CD14-positive monocyte (primary cell): ENCODE measurements around the gene TRIM27. TPM values are rescaled to one million over a fixed set of nuclear protein-coding genes. Genes with fewer than 3 reads are reported as not detected.
"Not testable (repeated sequence)": the region's sequence is repeated elsewhere in the genome, so short reads cannot be mapped to it uniquely, and the experiment has no call there.

ENCODE experiments used
- DNase-seq, 3 donors: peaks; one replicate each; pipeline ENCODE4 v3.0.0-alpha.2; 2011 to 2022
- H2AFZ ChIP-seq: 2 replicates; pipeline ENCODE4 v1.6.0; 2012; ENCODE audit warnings: mild to moderate bottlenecking, low read depth, low read length, inconsistent platforms; ENCODE audit not compliant: insufficient read depth, poor library complexity, severe bottlenecking
- H3K27ac ChIP-seq, 2 donors: 1 replicate in 1 of 2; 2 replicates in 1 of 2; pipeline ENCODE4 v1.5.1; 2012 to 2013; ENCODE audit warnings: low read length in 2 of 2, control low read depth in 1 of 2, inconsistent platforms in 1 of 2, low read depth in 1 of 2, mild to moderate bottlenecking in 1 of 2
- H3K27me3 ChIP-seq, 2 donors: one replicate each; pipeline versions ENCODE4 v1.6.0 to v1.6.1; 2011 to 2013; ENCODE audit warnings: low read length in 2 of 2; ENCODE audit not compliant: control insufficient read depth in 2 of 2, insufficient read depth in 2 of 2
- H3K36me3 ChIP-seq, 2 donors: replicated peaks in 1 of 2; 1 replicate in 1 of 2; 2 replicates in 1 of 2; pipeline versions ENCODE4 v1.5.1 to v1.6.1; 2012 to 2013; ENCODE audit warnings: low read length in 2 of 2, control low read depth in 1 of 2, inconsistent platforms in 1 of 2, mild to moderate bottlenecking in 1 of 2; ENCODE audit not compliant: insufficient read depth in 2 of 2, control insufficient read depth in 1 of 2
- H3K4me1 ChIP-seq, 2 donors: 1 replicate in 1 of 2; 2 replicates in 1 of 2; pipeline versions ENCODE4 v1.5.1 to v1.6.1; 2012 to 2013; ENCODE audit warnings: low read length in 2 of 2, control low read depth in 1 of 2, inconsistent platforms in 1 of 2, mild to moderate bottlenecking in 1 of 2, moderate library complexity in 1 of 2; ENCODE audit not compliant: insufficient read depth in 2 of 2, control insufficient read depth in 1 of 2
- H3K4me2 ChIP-seq: replicated peaks from 2 replicates; pipeline ENCODE3; 2012; ENCODE audit warnings: low read length, moderate library complexity, mild to moderate bottlenecking; ENCODE audit not compliant: poor library complexity, severe bottlenecking; ENCODE audit errors: extremely low read depth
- H3K4me3 ChIP-seq, 3 experiments: fragments of 200-600 bp in 1 of 3; sonication (generic) in 1 of 3; replicated peaks in 1 of 3; 1 replicate in 2 of 3; 2 replicates in 1 of 3; pipeline ENCODE4 v1.5.1; 2011 to 2013; ENCODE audit warnings: low read length in 3 of 3, mild to moderate bottlenecking in 3 of 3, control low read depth in 2 of 3, low read depth in 2 of 3, inconsistent platforms in 1 of 3, moderate library complexity in 1 of 3
- H3K79me2 ChIP-seq: 2 replicates; pipeline ENCODE4 v1.6.0; 2012; ENCODE audit warnings: mild to moderate bottlenecking, control low read depth, inconsistent platforms, low read length, moderate library complexity; ENCODE audit not compliant: insufficient read depth
- H3K9ac ChIP-seq: 2 replicates; pipeline ENCODE4 v1.6.0; 2017; ENCODE audit warnings: low read length, mild to moderate bottlenecking; ENCODE audit not compliant: insufficient read depth, poor library complexity, severe bottlenecking
- H3K9me3 ChIP-seq, 2 donors: replicated peaks in 1 of 2; 1 replicate in 1 of 2; 2 replicates in 1 of 2; pipeline versions ENCODE4 v1.5.1 to v1.6.1; 2012 to 2013; ENCODE audit warnings: low read length in 2 of 2, control low read depth in 1 of 2; ENCODE audit not compliant: control insufficient read depth in 1 of 2, insufficient read depth in 1 of 2
- H4K20me1 ChIP-seq: 2 replicates; pipeline ENCODE4 v1.6.0; 2012; ENCODE audit warnings: mild to moderate bottlenecking, low read length, control low read depth, moderate library complexity; ENCODE audit not compliant: insufficient read depth
- H3K27ac Mint-ChIP-seq, 7 donors: one replicate each; pipeline ENCODE4 v1.8.0; 2020; ENCODE audit warnings: mild to moderate bottlenecking in 7 of 7, mixed read lengths in 7 of 7, moderate library complexity in 6 of 7, inconsistent platforms in 2 of 7
- H3K27me3 Mint-ChIP-seq, 3 donors: one replicate each; pipeline ENCODE4 v1.8.0; 2021 to 2022; ENCODE audit warnings: low read depth in 3 of 3, mild to moderate bottlenecking in 3 of 3, mixed read lengths in 3 of 3, moderate library complexity in 3 of 3, inconsistent platforms in 1 of 3
- H3K36me3 Mint-ChIP-seq, 2 donors: one replicate each; pipeline ENCODE4 v1.8.0; 2020; ENCODE audit warnings: mixed read lengths in 2 of 2, inconsistent platforms in 1 of 2, mild to moderate bottlenecking in 1 of 2
- H3K4me1 Mint-ChIP-seq: one replicate; pipeline ENCODE4 v1.8.0; 2020; ENCODE audit warnings: mild to moderate bottlenecking, mixed read lengths
- H3K4me3 Mint-ChIP-seq, 2 donors: one replicate each; pipeline ENCODE4 v1.8.0; 2020; ENCODE audit warnings: mild to moderate bottlenecking in 2 of 2, mixed read lengths in 2 of 2, moderate library complexity in 1 of 2
- H3K9me3 Mint-ChIP-seq, 7 donors: one replicate each; pipeline ENCODE4 v1.8.0; 2020 to 2022; ENCODE audit warnings: mixed read lengths in 7 of 7, mild to moderate bottlenecking in 6 of 7, moderate library complexity in 6 of 7, inconsistent platforms in 2 of 7
- CTCF ChIP-seq: fragments of 200-600 bp; IDR thresholded peaks from one replicate; pipeline ENCODE4 v1.8.0; 2022; ENCODE audit warnings: antibody characterized with exemption, mild to moderate bottlenecking
- WGBS: methylation state at CpG from one replicate; pipeline ENCODE4 v1.1.5; 2013; ENCODE audit warnings: missing lambda C conversion rate; ENCODE audit not compliant: insufficient coverage; 5-methylcytosine and 5-hydroxymethylcytosine counted together
- intact Hi-C, 2 donors: fragments of 100-400 bp; cut with micrococcal nuclease; formaldehyde crosslinking; loops; one replicate each; pipeline versions ENCODE4 v1.15.0 to v1.15.1; 2023
- polyA plus RNA-seq, 3 donors: library from polyadenylated mRNA; depleted of rRNA in 1 of 3; unstranded in 2 of 3; stranded (reverse) in 1 of 3; fragments of 300-500 nt in 2 of 3; fragments of >200 nt in 1 of 3; fragmentation: Illumina TruSeq in 2 of 3; gene quantifications; 1 replicate in 2 of 3; 2 replicates in 1 of 3; pipeline ENCODE4 v1.2.3, GENCODE V29; 2012 to 2021

Gene TRIM27
- polyA plus RNA-seq, 3 donors, result 39.2 to 44.0 (median 42.2) TPM

GRCh38 chr6:28858963-28859362, 64.8 kb downstream of the TRIM27 start:
- Mint-ChIP-seq H3K36me3 (peaks cover 0 to 4% of the 10 kb centered on the region in 2 donors), H3K9me3 (peaks cover 6 to 34% (median 21%) of the 10 kb centered on the region in 7 donors), H3K27me3 (peaks cover 25 to 34% (median 30%) of the 10 kb centered on the region in 3 donors), H3K27ac (no peak overlapping the region), H3K4me1 (peaks cover 17% of the 10 kb centered on the region), H3K4me3 (no peak overlapping the region)
- no peak for TF ChIP-seq CTCF
- Histone ChIP-seq H3K36me3 (no peaks in the 10 kb centered on the region), H3K4me3 (no peak overlapping the region), H3K27ac (no peak overlapping the region), H3K9me3 (peaks cover 8 to 9% of the 10 kb centered on the region in 2 donors), H3K27me3 (peaks cover 7 to 30% of the 10 kb centered on the region in 2 donors), H3K4me1 (peaks cover 8 to 9% of the 10 kb centered on the region in 2 donors), H3K4me2 (no peak overlapping the region), H3K9ac (no peak overlapping the region), H2AFZ (no peak overlapping the region), H3K79me2 (no peaks in the 10 kb centered on the region), H4K20me1 (no peaks in the 10 kb centered on the region)
- no peak for DNase-seq
- intact Hi-C loops, result no loop called here
- WGBS, result no CpG with 5 or more reads among the region's 3 CpGs

- Mint-ChIP-seq H3K36me3 (peaks cover 0 to 2% of the 10 kb centered on the region in 2 donors), H3K9me3 (peaks cover 1 to 19% (median 7%) of the 10 kb centered on the region in 7 donors), H3K27ac (no peak overlapping the region), H3K4me3 (no peak overlapping the region), H3K27me3 (peaks cover 24 to 30% (median 24%) of the 10 kb centered on the region in 3 donors), H3K4me1 (peaks cover 7% of the 10 kb centered on the region)
- Histone ChIP-seq H3K79me2 (no peaks in the 10 kb centered on the region), H2AFZ (no peak overlapping the region), H3K27me3 (peaks cover 7 to 20% of the 10 kb centered on the region in 2 donors), H3K4me3 (no peak overlapping the region), H3K27ac (no peak overlapping the region), H3K9ac (no peak overlapping the region), H3K36me3 (no peaks in the 10 kb centered on the region), H3K9me3 (peaks cover 3 to 8% of the 10 kb centered on the region in 2 donors), H3K4me2 (no peak overlapping the region), H3K4me1 (no peaks in the 10 kb centered on the region), H4K20me1 (no peaks in the 10 kb centered on the region)
- no peak for TF ChIP-seq CTCF
- WGBS, result 50% methylated on average over 1 of the region's 1 CpG
- DNase-seq, result no peak
- intact Hi-C loops, result no loop called here
Observed at GRCh38 chr6:28856620-28857005, 67.2 kb downstream of the TRIM27 start.

- H3K9ac ChIP-seq, H3K4me1 ChIP-seq, H3K4me1 Mint-ChIP-seq, H3K4me2 ChIP-seq, H3K36me3 ChIP-seq, H3K27ac ChIP-seq, H3K79me2 ChIP-seq, H3K9me3 ChIP-seq, intact Hi-C loops, H3K27ac Mint-ChIP-seq, H3K36me3 Mint-ChIP-seq, H2AFZ ChIP-seq, H3K27me3 ChIP-seq, H3K4me3 Mint-ChIP-seq, H4K20me1 ChIP-seq, DNase-seq, H3K4me3 ChIP-seq: not testable (repeated sequence)
- WGBS, result no CpG with 5 or more reads among the region's 2 CpGs
- peaks cover 21 to 22% (median 21%) of the 10 kb centered on the region in 3 donors for H3K27me3 Mint-ChIP-seq
- peaks cover 1 to 16% (median 7%) of the 10 kb centered on the region in 7 donors for H3K9me3 Mint-ChIP-seq
Observed at GRCh38 chr6:28854405-28854804, 69.4 kb downstream of the TRIM27 start.
